ENCODE results near the gene TTC16. TPM values are rescaled to one million over a fixed set of nuclear protein-coding genes. Genes with fewer than 3 reads are reported as not detected.

Gene TTC16
- total RNA-seq, 6 experiments from 2014 or later = not detected

- no peak; the same call in 1 of the 2 replicates for TF ChIP-seq CTCF (IDR thresholded peaks at IDR 0.05)
- H3K4me3 Mint-ChIP-seq = peak overlapping the region; percentile 87; the same call in 1 of the 2 replicates
- H3K27me3 Mint-ChIP-seq (ENCODE audit: insufficient read depth) = peaks cover 8% of the 10 kb centered on the region
- DNase-seq = no peak
- peaks cover 9% of the 10 kb centered on the region for H3K4me1 Mint-ChIP-seq (ENCODE audit: low read depth)
- H3K27ac Mint-ChIP-seq = peak overlapping the region; percentile 85
- H3K9me3 Mint-ChIP-seq = no peaks in the 10 kb centered on the region
- no peaks in the 10 kb centered on the region for H3K36me3 Mint-ChIP-seq (ENCODE audit: low read depth)
These were observed 19.8 kb downstream of the TTC16 start for GRCh38 chr9:127735530-127736185.

- H3K4me1 Mint-ChIP-seq (ENCODE audit: low read depth) = peaks cover 19% of the 10 kb centered on the region
- H3K4me3 Mint-ChIP-seq = no peak overlapping the region
These were observed 22.8 kb downstream of the TTC16 start for GRCh38 chr9:127738666-127739065.

GRCh38 chr9:127739614-127740330 lies 23.9 kb downstream of the TTC16 start:
- Mint-ChIP-seq H3K4me3 (no peak overlapping the region), H3K36me3 (ENCODE audit: low read depth) (no peaks in the 10 kb centered on the region), H3K4me1 (ENCODE audit: low read depth) (peaks cover 12% of the 10 kb centered on the region), H3K27ac (no peak overlapping the region), H3K9me3 (no peaks in the 10 kb centered on the region), H3K27me3 (ENCODE audit: insufficient read depth) (peaks cover 13% of the 10 kb centered on the region)
- no peak for TF ChIP-seq CTCF (IDR thresholded peaks at IDR 0.05)
- no peak for DNase-seq

More at GRCh38 chr9:127738666-127739065, 22.8 kb downstream of the TTC16 start:
- Mint-ChIP-seq H3K36me3 (ENCODE audit: low read depth) (no peaks in the 10 kb centered on the region), H3K9me3 (no peaks in the 10 kb centered on the region), H3K27me3 (ENCODE audit: insufficient read depth) (peaks cover 13% of the 10 kb centered on the region), H3K27ac (no peak overlapping the region)
- TF ChIP-seq CTCF (IDR thresholded peaks at IDR 0.05) = no peak
- no peak for DNase-seq

GRCh38 chr9:127741831-127742434 lies 26.1 kb downstream of the TTC16 start:
- H3K36me3 Mint-ChIP-seq (ENCODE audit: low read depth) = no peaks in the 10 kb centered on the region
- H3K4me1 Mint-ChIP-seq (ENCODE audit: low read depth) = peaks cover 12% of the 10 kb centered on the region
- peak; percentile 16 for DNase-seq
- peak overlapping the region; percentile 83 for H3K4me3 Mint-ChIP-seq
- H3K27ac Mint-ChIP-seq = peak overlapping the region; percentile 72
- H3K9me3 Mint-ChIP-seq = no peaks in the 10 kb centered on the region
- TF ChIP-seq CTCF (IDR thresholded peaks at IDR 0.05) = no peak
- peaks cover 29% of the 10 kb centered on the region for H3K27me3 Mint-ChIP-seq (ENCODE audit: insufficient read depth)

- peak; percentile 80 for DNase-seq
- H3K4me1 Mint-ChIP-seq (ENCODE audit: low read depth) = peaks cover 12% of the 10 kb centered on the region
- H3K4me3 Mint-ChIP-seq = peak overlapping the region; percentile 83
- no peak for TF ChIP-seq CTCF (IDR thresholded peaks at IDR 0.05)
- peak overlapping the region; percentile 72 for H3K27ac Mint-ChIP-seq
- peaks cover 34% of the 10 kb centered on the region for H3K27me3 Mint-ChIP-seq (ENCODE audit: insufficient read depth)
- H3K36me3 Mint-ChIP-seq (ENCODE audit: low read depth) = no peaks in the 10 kb centered on the region
- no peaks in the 10 kb centered on the region for H3K9me3 Mint-ChIP-seq
These were observed 26.7 kb downstream of the TTC16 start for GRCh38 chr9:127742435-127743088.

Data from HFFc6 (cell line).